ENCODE measurements around the gene NMU. TPM values are rescaled to one million over a fixed set of nuclear protein-coding genes. Genes with fewer than 3 reads are reported as not detected.

NMU gene
- total and polyA plus RNA-seq, 3 donors from 2014 or later: 0.58 to 6.3 (median 4.3) TPM

DNA sequence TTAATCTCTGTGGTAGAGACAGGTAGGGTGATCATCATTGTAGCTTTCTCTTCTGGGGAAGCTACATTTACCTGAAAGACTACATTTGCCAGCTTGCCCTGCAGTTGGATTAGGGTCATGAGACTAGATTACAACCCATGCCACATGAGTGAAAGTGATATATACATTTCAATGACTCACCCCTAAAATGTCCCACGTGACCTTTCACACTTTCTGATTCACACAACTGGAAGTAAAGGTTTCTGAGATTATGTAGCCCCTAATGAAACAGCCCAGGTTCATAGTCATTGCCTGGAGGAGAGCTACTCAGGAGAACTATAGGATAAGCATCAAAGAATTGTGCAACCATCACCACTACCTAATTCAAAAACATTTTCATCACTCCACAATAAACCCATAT, 61.8 kb downstream of the NMU start:
- TF ChIP-seq POLR2A (IDR thresholded peaks at IDR 0.05): no peak
- TF ChIP-seq, protein P1, sequence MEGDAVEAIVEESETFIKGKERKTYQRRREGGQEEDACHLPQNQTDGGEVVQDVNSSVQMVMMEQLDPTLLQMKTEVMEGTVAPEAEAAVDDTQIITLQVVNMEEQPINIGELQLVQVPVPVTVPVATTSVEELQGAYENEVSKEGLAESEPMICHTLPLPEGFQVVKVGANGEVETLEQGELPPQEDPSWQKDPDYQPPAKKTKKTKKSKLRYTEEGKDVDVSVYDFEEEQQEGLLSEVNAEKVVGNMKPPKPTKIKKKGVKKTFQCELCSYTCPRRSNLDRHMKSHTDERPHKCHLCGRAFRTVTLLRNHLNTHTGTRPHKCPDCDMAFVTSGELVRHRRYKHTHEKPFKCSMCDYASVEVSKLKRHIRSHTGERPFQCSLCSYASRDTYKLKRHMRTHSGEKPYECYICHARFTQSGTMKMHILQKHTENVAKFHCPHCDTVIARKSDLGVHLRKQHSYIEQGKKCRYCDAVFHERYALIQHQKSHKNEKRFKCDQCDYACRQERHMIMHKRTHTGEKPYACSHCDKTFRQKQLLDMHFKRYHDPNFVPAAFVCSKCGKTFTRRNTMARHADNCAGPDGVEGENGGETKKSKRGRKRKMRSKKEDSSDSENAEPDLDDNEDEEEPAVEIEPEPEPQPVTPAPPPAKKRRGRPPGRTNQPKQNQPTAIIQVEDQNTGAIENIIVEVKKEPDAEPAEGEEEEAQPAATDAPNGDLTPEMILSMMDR (IDR thresholded peaks at IDR 0.05): no peak
- WGBS, 2 donors: 86 to 90% methylated on average over 1 of the region's 1 CpG
- intact Hi-C loops (cut with DNase I; ENCODE audit: low total_unique reads): no loop called here
- no peak overlapping the region for H3K4me3 ChIP-seq
- no peak for DNase-seq
- no peaks in the 10 kb centered on the region for H3K4me1 ChIP-seq
- H3K27ac ChIP-seq: no peak overlapping the region
- H3K9me3 ChIP-seq: no peaks in the 10 kb centered on the region
- no peaks in the 10 kb centered on the region for H3K27me3 ChIP-seq
- H3K36me3 ChIP-seq (ENCODE audit: low read depth, missing control alignments): no peaks in the 10 kb centered on the region

- Histone ChIP-seq H3K9me3 (no peaks in the 10 kb centered on the region), H3K27ac (no peak overlapping the region), H3K27me3 (no peaks in the 10 kb centered on the region), H3K4me3 (no peak overlapping the region), H3K36me3 (ENCODE audit: low read depth, missing control alignments) (no peaks in the 10 kb centered on the region), H3K4me1 (no peaks in the 10 kb centered on the region)
- intact Hi-C loops (cut with DNase I; ENCODE audit: low total_unique reads): no loop called here
- DNase-seq: no peak
- TF ChIP-seq POLR2A (IDR thresholded peaks at IDR 0.05): no peak
- WGBS, 2 donors: 80 to 83% methylated on average over 3 of the region's 3 CpGs
Observed at GRCh38 chr4:55571806-55572205, 64.3 kb downstream of the NMU start.

DNA sequence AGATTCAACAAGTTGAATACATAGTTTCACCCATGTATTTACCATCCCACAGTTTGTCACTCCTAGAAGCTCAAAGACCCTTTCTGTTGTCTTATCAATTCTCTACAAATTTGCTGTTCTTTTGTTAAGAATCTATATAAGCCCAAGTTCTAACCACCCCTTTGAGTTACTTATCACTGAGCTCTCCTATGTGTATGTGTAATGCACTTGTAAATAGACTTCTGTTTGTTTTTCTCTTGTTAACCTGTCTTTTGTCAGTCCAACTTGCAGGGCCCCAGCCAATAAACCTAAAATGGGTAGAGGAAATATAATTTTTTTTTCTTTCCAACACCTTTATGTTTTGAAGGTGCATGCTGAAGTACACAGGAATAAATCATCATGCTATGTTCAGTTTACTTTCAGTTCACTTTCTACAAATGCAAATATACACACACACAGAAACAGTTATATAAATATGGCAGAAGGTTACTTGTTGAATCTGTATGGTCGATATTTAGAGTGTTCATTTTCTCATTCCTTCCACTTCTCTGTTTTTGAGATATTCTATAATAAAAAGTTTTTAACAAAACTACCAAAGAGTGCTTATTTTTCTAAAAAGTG, 67.1 kb downstream of the NMU start:
- H3K36me3 ChIP-seq (ENCODE audit: low read depth, missing control alignments): no peaks in the 10 kb centered on the region
- no peak overlapping the region for H3K4me3 ChIP-seq
- no peaks in the 10 kb centered on the region for H3K9me3 ChIP-seq
- no peak for DNase-seq
- H3K27ac ChIP-seq: no peak overlapping the region
- no peaks in the 10 kb centered on the region for H3K4me1 ChIP-seq
- 89 to 100% methylated on average over 1 of the region's 1 CpG for WGBS, 2 donors
- intact Hi-C loops (cut with DNase I; ENCODE audit: low total_unique reads): no loop called here
- TF ChIP-seq, protein P1 (IDR thresholded peaks at IDR 0.05): no peak
- TF ChIP-seq POLR2A (IDR thresholded peaks at IDR 0.05): no peak
- H3K27me3 ChIP-seq: no peaks in the 10 kb centered on the region

GRCh38 chr4:55561889-55562288, 74.2 kb downstream of the NMU start:
- TF ChIP-seq, protein P1 (IDR thresholded peaks at IDR 0.05): no peak
- TF ChIP-seq POLR2A (IDR thresholded peaks at IDR 0.05): no peak
- 91 to 100% methylated on average over 1 of the region's 1 CpG for WGBS, 2 donors
- H3K4me3 ChIP-seq: no peak overlapping the region
- H3K27ac ChIP-seq: no peak overlapping the region
- H3K4me1 ChIP-seq: no peaks in the 10 kb centered on the region
- DNase-seq: no peak
- H3K36me3 ChIP-seq (ENCODE audit: low read depth, missing control alignments): no peaks in the 10 kb centered on the region
- no peaks in the 10 kb centered on the region for H3K27me3 ChIP-seq
- intact Hi-C loops (cut with DNase I; ENCODE audit: low total_unique reads): no loop called here
- H3K9me3 ChIP-seq: no peaks in the 10 kb centered on the region

DNA sequence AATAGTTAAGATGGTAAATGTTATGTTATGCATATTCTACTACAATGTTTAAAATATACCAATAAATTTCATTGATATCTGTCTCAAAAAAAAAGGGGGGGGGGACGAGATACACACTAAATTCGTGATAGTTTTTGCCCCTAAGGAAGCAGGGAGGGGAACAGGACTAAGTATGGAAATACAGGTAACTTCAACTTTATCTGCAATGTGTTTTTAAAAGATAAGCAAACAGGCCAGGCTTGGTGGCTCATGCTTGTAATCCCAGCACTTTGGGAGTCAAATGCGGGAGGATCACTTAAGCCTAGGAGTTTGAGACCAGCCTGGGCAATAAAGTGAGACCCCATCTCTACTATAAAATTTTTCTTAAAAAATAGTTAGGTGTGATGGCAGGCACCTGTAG, 76.0 kb downstream of the NMU start:
- Histone ChIP-seq H3K4me3 (no peak overlapping the region), H3K4me1 (no peaks in the 10 kb centered on the region), H3K36me3 (ENCODE audit: low read depth, missing control alignments) (no peaks in the 10 kb centered on the region), H3K27me3 (no peaks in the 10 kb centered on the region), H3K9me3 (no peaks in the 10 kb centered on the region), H3K27ac (no peak overlapping the region)
- 80 to 91% methylated on average over 3 of the region's 3 CpGs for WGBS, 2 donors
- intact Hi-C loops (cut with DNase I; ENCODE audit: low total_unique reads): no loop called here
- DNase-seq: no peak
- TF ChIP-seq, protein P1 (IDR thresholded peaks at IDR 0.05): no peak
- TF ChIP-seq POLR2A (IDR thresholded peaks at IDR 0.05): no peak

Data from testis (tissue), 3 donors.